IMR-90 (cell line): ENCODE results near the gene MAOB. TPM values are rescaled to one million over a fixed set of nuclear protein-coding genes. Genes with fewer than 3 reads are reported as not detected.

Source experiments
- ATAC-seq: fragments of 200-7000 bp; cut with Tn5 transposase; 2 replicates; pipeline ENCODE4 v1.9.1; 2020; ENCODE audit warnings: low read depth, mild to moderate bottlenecking, moderate library complexity
- BruUV-seq: library from RNA; stranded (reverse); fragments of 400-500 nt; replicated peaks from 2 replicates; lab custom pipeline; 2021; lab: Mats Ljungman, UMichigan
- CTCF ChIA-PET: fragments of 300-600 bp; formaldehyde crosslinking; extraction: SDS; loops from one replicate; lab custom pipeline; 2021; ENCODE audit warnings: antibody characterized with exemption; lab: Yijun Ruan, JAX
- POLR2A ChIA-PET: fragments of 300-600 bp; sonication (Branson Sonifier 250); formaldehyde crosslinking; loops from one replicate; lab custom pipeline; 2022; ENCODE audit warnings: antibody characterized with exemption; ENCODE audit not compliant: unreplicated experiment; lab: Charles Lee
- DNase-seq: peaks from one replicate; pipeline ENCODE4 v3.0.0; 2013
- H2AFZ ChIP-seq: replicated peaks from 2 replicates; pipeline ENCODE3; 2013; ENCODE audit warnings: low read length, mild to moderate bottlenecking; ENCODE audit not compliant: poor library complexity
- H2AK5ac ChIP-seq: 2 replicates; pipeline ENCODE4 v1.6.1; 2013; ENCODE audit warnings: low read depth, low read length, inconsistent platforms
- H2AK9ac ChIP-seq: replicated peaks from 2 replicates; pipeline ENCODE3; 2013; ENCODE audit warnings: mild to moderate bottlenecking, low read depth, low read length, moderate library complexity; ENCODE audit not compliant: poor library complexity
- H2BK120ac ChIP-seq: 2 replicates; pipeline ENCODE4 v1.6.1; 2013; ENCODE audit warnings: low read depth, low read length, inconsistent platforms
- H2BK15ac ChIP-seq: 3 replicates; pipeline ENCODE4 v1.6.1; 2013; ENCODE audit warnings: low read depth, low read length, inconsistent platforms
- H2BK20ac ChIP-seq: 2 replicates; pipeline ENCODE4 v1.6.1; 2013; ENCODE audit warnings: low read depth, mild to moderate bottlenecking, inconsistent platforms, low read length, moderate library complexity
- H2BK5ac ChIP-seq: 2 replicates; pipeline ENCODE4 v1.6.1; 2013; ENCODE audit warnings: mild to moderate bottlenecking, low read depth, low read length, inconsistent platforms; ENCODE audit not compliant: poor library complexity, severe bottlenecking
- H3K14ac ChIP-seq: replicated peaks from 2 replicates; pipeline ENCODE4 v1.6.1; 2013; ENCODE audit warnings: low read depth, low read length, inconsistent platforms
- H3K18ac ChIP-seq: 2 replicates; pipeline ENCODE4 v1.6.1; 2013; ENCODE audit warnings: low read depth, low read length, control low read depth
- H3K23ac ChIP-seq: 2 replicates; pipeline ENCODE4 v1.6.1; 2013; ENCODE audit warnings: low read depth, low read length, inconsistent platforms
- H3K27ac ChIP-seq: 2 replicates; pipeline ENCODE4 v1.5.1; 2013; ENCODE audit warnings: mild to moderate bottlenecking, control low read depth, low read length; ENCODE audit not compliant: insufficient read depth
- H3K27me3 ChIP-seq: 2 replicates; pipeline ENCODE4 v1.6.1; 2013; ENCODE audit warnings: low read length; ENCODE audit not compliant: control insufficient read depth, insufficient read depth
- H3K36me3 ChIP-seq: 2 replicates; pipeline ENCODE4 v1.6.1; 2013; ENCODE audit warnings: low read length, mixed read lengths; ENCODE audit not compliant: control insufficient read depth, insufficient read depth
- H3K4ac ChIP-seq: 2 replicates; pipeline ENCODE4 v1.6.1; 2013; ENCODE audit warnings: low read depth, low read length, inconsistent platforms
- H3K4me1 ChIP-seq: 2 replicates; pipeline ENCODE4 v1.6.1; 2013; ENCODE audit warnings: low read length, mixed read lengths; ENCODE audit not compliant: control insufficient read depth, insufficient read depth
- H3K4me2 ChIP-seq: 2 replicates; pipeline ENCODE4 v1.6.1; 2013; ENCODE audit warnings: low read depth, mild to moderate bottlenecking, control low read depth, low read length, moderate library complexity
- H3K4me3 ChIP-seq: 2 replicates; pipeline ENCODE4 v1.5.1; 2013; ENCODE audit warnings: low read depth, mild to moderate bottlenecking, control low read depth, low read length, moderate library complexity; ENCODE audit not compliant: insufficient read depth
- H3K56ac ChIP-seq: 2 replicates; pipeline ENCODE4 v1.6.1; 2013; ENCODE audit warnings: low read length, inconsistent platforms; ENCODE audit not compliant: insufficient read depth; ENCODE audit errors: extremely low read depth
- H3K79me1 ChIP-seq, 2 experiments: 2 replicates each; pipeline ENCODE4 v1.6.1; 2013; ENCODE audit warnings: low read length in 2 of 2, inconsistent platforms in 1 of 2, low read depth in 1 of 2
- H3K9ac ChIP-seq: 2 replicates; pipeline ENCODE4 v1.6.1; 2013; ENCODE audit warnings: low read depth, low read length, control low read depth
- H3K9me1 ChIP-seq: 2 replicates; pipeline ENCODE4 v1.6.1; 2013; ENCODE audit warnings: low read length, inconsistent platforms; ENCODE audit not compliant: insufficient read depth
- H3K9me3 ChIP-seq: 2 replicates; pipeline ENCODE4 v1.6.1; 2013; ENCODE audit warnings: low read length; ENCODE audit not compliant: control insufficient read depth, insufficient read depth
- H4K20me1 ChIP-seq: 2 replicates; pipeline ENCODE4 v1.6.1; 2013; ENCODE audit warnings: low read length, inconsistent platforms; ENCODE audit not compliant: insufficient read depth
- H4K5ac ChIP-seq: 2 replicates; pipeline ENCODE4 v1.6.1; 2013; ENCODE audit warnings: mild to moderate bottlenecking, low read depth, low read length, control low read depth
- H4K8ac ChIP-seq, 2 experiments: 2 replicates each; pipeline ENCODE4 v1.6.1; 2013; ENCODE audit warnings: low read depth in 2 of 2, low read length in 2 of 2, control low read depth in 1 of 2, inconsistent platforms in 1 of 2
- H4K91ac ChIP-seq: 2 replicates; pipeline ENCODE4 v1.6.1; 2013; ENCODE audit warnings: low read depth, low read length, inconsistent platforms; ENCODE audit not compliant: insufficient read depth
- BHLHE40 ChIP-seq: fragments of 150-350 bp; IDR thresholded peaks from 2 replicates; pipeline ENCODE4 v1.6.1; 2016; ENCODE audit warnings: mild to moderate bottlenecking, low read depth, low read length
- CEBPB ChIP-seq: IDR thresholded peaks from 2 replicates; pipeline ENCODE4 v1.6.1; 2012; ENCODE audit warnings: low read depth, low read length, improper control_type of control experiment
- CHD1 ChIP-seq: IDR thresholded peaks from 2 replicates; pipeline ENCODE4 v1.6.1; 2012; ENCODE audit warnings: low read depth, low read length, improper control_type of control experiment
- CTCF ChIP-seq: conservative IDR thresholded peaks from 2 replicates; pipeline ENCODE4 v1.5.1; 2012; ENCODE audit warnings: mild to moderate bottlenecking, low read depth, low read length, improper control_type of control experiment
- ELK1 ChIP-seq: fragments of 150-350 bp; IDR thresholded peaks from 2 replicates; pipeline ENCODE4 v1.6.1; 2016; ENCODE audit warnings: low read depth, mild to moderate bottlenecking, low read length, moderate library complexity, borderline replicate concordance
- FOS ChIP-seq: fragments of 150-350 bp; IDR thresholded peaks from 2 replicates; pipeline ENCODE4 v1.6.1; 2016; ENCODE audit warnings: low read depth, low read length
- MAFK ChIP-seq: IDR thresholded peaks from 2 replicates; pipeline ENCODE4 v1.6.1; 2012; ENCODE audit warnings: low read depth, low read length, improper control_type of control experiment
- MXI1 ChIP-seq: IDR thresholded peaks from 2 replicates; pipeline ENCODE4 v1.6.1; 2012; ENCODE audit warnings: low read depth, mild to moderate bottlenecking, low read length, moderate library complexity, borderline replicate concordance
- NFE2L2 ChIP-seq: fragments of 150-350 bp; IDR thresholded peaks from 2 replicates; pipeline ENCODE4 v1.6.1; 2016; ENCODE audit warnings: low read depth, mild to moderate bottlenecking, low read length
- RAD21 ChIP-seq: IDR thresholded peaks from 2 replicates; pipeline ENCODE4 v1.6.1; 2012; ENCODE audit warnings: low read length, improper control_type of control experiment
- RCOR1 ChIP-seq: IDR thresholded peaks from 2 replicates; pipeline ENCODE4 v1.6.1; 2012; ENCODE audit warnings: mild to moderate bottlenecking, low read length, improper control_type of control experiment; ENCODE audit not compliant: insufficient replicate concordance
- RFX5 ChIP-seq: IDR thresholded peaks from 2 replicates; pipeline ENCODE4 v1.8.0; 2012; ENCODE audit warnings: low read depth, mild to moderate bottlenecking, low read length, moderate library complexity
- SMC3 ChIP-seq: fragments of 150-350 bp; IDR thresholded peaks from 2 replicates; pipeline ENCODE4 v1.6.1; 2016; ENCODE audit warnings: low read depth, mild to moderate bottlenecking, antibody characterized with exemption, low read length, moderate library complexity
- USF2 ChIP-seq: fragments of 150-350 bp; IDR thresholded peaks from 2 replicates; pipeline ENCODE4 v1.6.1; 2017; ENCODE audit warnings: mild to moderate bottlenecking, antibody characterized with exemption, low read length, low read depth
- WGBS, 2 experiments: methylation state at CpG; one replicate each; pipeline versions ENCODE4 v1.1.5 to v1.1.7; 2013; ENCODE audit warnings: missing lambda C conversion rate in 2 of 2; ENCODE audit not compliant: insufficient read length in 1 of 2; ENCODE audit errors: extremely low coverage in 2 of 2; 5-methylcytosine and 5-hydroxymethylcytosine counted together
- dilution Hi-C: fragments of 300-500 bp; cut with HindIII; formaldehyde crosslinking; loops from one replicate; pipeline ENCODE4 v1.14.3; 2018; ENCODE audit warnings: low sequenced_read_pairs; ENCODE audit not compliant: unreplicated experiment
- in situ Hi-C: fragments of 300-500 bp; cut with MboI; formaldehyde crosslinking; loops from 3 replicates; pipeline ENCODE4 v1.14.3; 2019; ENCODE audit warnings: low sequenced_read_pairs, inconsistent platforms, mixed read lengths
- intact Hi-C: fragments of 100-400 bp; cut with micrococcal nuclease; formaldehyde crosslinking; loops from 2 replicates; pipeline ENCODE4 v1.10.0; 2022
- polyA plus RNA-seq, 3 experiments: library from polyadenylated mRNA; depleted of rRNA; stranded (reverse); fragments of >200 nt; gene quantifications; 2 replicates each; pipeline ENCODE4 v1.2.3, GENCODE V29; 2012; ENCODE audit warnings: low replicate concordance in 1 of 3
- total RNA-seq: library from RNA; depleted of rRNA; stranded (reverse); fragments of >200 nt; gene quantifications from 2 replicates; pipeline ENCODE4 v1.2.3, GENCODE V29; 2012

The MAOB gene
- total and polyA plus RNA-seq, 2 of the 4 experiments (the other 2 are of a cell fraction), result 0.36 to 0.46 TPM

- no peaks in the 10 kb centered on the region for H3K9me3 ChIP-seq
- no TSS peak for BruUV-seq
- no peaks in the 10 kb centered on the region for H4K20me1 ChIP-seq
- H3K14ac ChIP-seq, result no peak overlapping the region
- no peak overlapping the region for H3K18ac ChIP-seq
- H3K79me1 ChIP-seq, result no peaks in the 10 kb centered on the region
- H2AK9ac ChIP-seq, result no peak overlapping the region
- H4K5ac ChIP-seq, result no peak overlapping the region
- DNase-seq (no peak), ATAC-seq (no peak)
- in situ Hi-C loops (no loop called here), intact Hi-C loops (no loop called here), dilution Hi-C loops (no loop called here)
- ChIA-PET POLR2A (no interaction called here), CTCF (no interaction called here)
- H2BK15ac ChIP-seq, result no peak overlapping the region
- H2AFZ ChIP-seq, result no peak overlapping the region
- H3K4ac ChIP-seq, result no peak overlapping the region
- H4K8ac ChIP-seq, result no peak overlapping the region
- H3K9me1 ChIP-seq, result no peaks in the 10 kb centered on the region
- H3K9ac ChIP-seq, result no peak overlapping the region
- H3K23ac ChIP-seq, result no peak overlapping the region
- no peaks in the 10 kb centered on the region for H3K4me1 ChIP-seq
- no peak overlapping the region for H3K56ac ChIP-seq
- no peak overlapping the region for H3K4me2 ChIP-seq
- no peak overlapping the region for H3K27ac ChIP-seq
- H2BK5ac ChIP-seq, result no peak overlapping the region
- H2BK20ac ChIP-seq, result no peak overlapping the region
- no peak overlapping the region for H2BK120ac ChIP-seq
- no peak for TF ChIP-seq SMC3
- TF ChIP-seq CEBPB, result no peak
- no peak for TF ChIP-seq CHD1
- TF ChIP-seq RCOR1, result no peak
- TF ChIP-seq RAD21, result no peak
- no peak for TF ChIP-seq RFX5
- TF ChIP-seq MXI1, result no peak
- TF ChIP-seq FOS, result no peak
- no peak for TF ChIP-seq CTCF
- TF ChIP-seq USF2, result no peak
- TF ChIP-seq ELK1, result no peak
- no peak for TF ChIP-seq NFE2L2
- TF ChIP-seq BHLHE40, result no peak
- TF ChIP-seq MAFK, result no peak
- H2AK5ac ChIP-seq, result no peak overlapping the region
- WGBS, 2 experiments, result no CpG with 5 or more reads among the region's 1 CpG
- H3K4me3 ChIP-seq, result no peak overlapping the region
- peaks cover 2% of the 10 kb centered on the region; the same call in 1 of the 2 replicates for H3K27me3 ChIP-seq
- H4K91ac ChIP-seq, result no peak overlapping the region
- no peaks in the 10 kb centered on the region for H3K36me3 ChIP-seq
These were observed 153.3 kb downstream of the MAOB start for GRCh38 chrX:43728966-43729365.
